Nephron progenitor cell (in vitro differentiated cells): ENCODE results near the gene MAFG.
"Not testable (repeated sequence)": the region's sequence is repeated elsewhere in the genome, so short reads cannot be mapped to it uniquely, and the experiment has no call there.

Experiments used
- DNase-seq: peaks from one replicate; pipeline ENCODE4 v3.0.0; 2021
- H3K27ac Mint-ChIP-seq: 2 replicates; pipeline ENCODE4 v1.8.0; 2021; ENCODE audit warnings: mild to moderate bottlenecking, moderate library complexity, mixed read lengths
- H3K27me3 Mint-ChIP-seq: 2 replicates; pipeline ENCODE4 v1.8.0; 2021; ENCODE audit warnings: mild to moderate bottlenecking, low read depth, mixed read lengths; ENCODE audit not compliant: poor library complexity
- H3K36me3 Mint-ChIP-seq: 2 replicates; pipeline ENCODE4 v1.8.0; 2021; ENCODE audit warnings: low read depth, mixed read lengths
- H3K4me1 Mint-ChIP-seq: 2 replicates; pipeline ENCODE4 v1.8.0; 2021; ENCODE audit warnings: mixed read lengths
- H3K4me3 Mint-ChIP-seq: 2 replicates; pipeline ENCODE4 v1.8.0; 2021; ENCODE audit warnings: mild to moderate bottlenecking, moderate library complexity, mixed read lengths
- H3K9me3 Mint-ChIP-seq: 2 replicates; pipeline ENCODE4 v1.8.0; 2021; ENCODE audit warnings: mild to moderate bottlenecking, moderate library complexity, mixed read lengths
- TF ChIP-seq, protein P1 (sequence below): fragments of 200-600 bp; sonication (generic); IDR thresholded peaks from 2 replicates; pipeline ENCODE4 v1.5.0; 2021; ENCODE audit warnings: antibody characterized with exemption

Gene MAFG

DNA sequence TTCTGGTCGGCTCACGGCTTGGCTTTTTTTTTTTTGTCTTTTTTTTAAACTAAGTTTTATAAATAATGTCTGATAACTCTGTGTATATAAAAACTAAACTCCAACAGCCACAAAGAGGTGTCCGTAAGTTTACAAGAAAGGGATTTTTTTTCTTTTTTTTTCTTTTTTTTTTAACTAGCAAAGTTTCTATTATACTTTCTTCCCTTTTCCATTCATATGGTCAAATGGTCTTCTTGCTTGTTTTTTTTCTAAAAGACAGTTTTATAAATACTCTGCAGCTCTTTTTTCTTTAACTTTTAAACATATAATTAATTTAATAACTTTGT, 6.0 kb downstream of the MAFG start:
- no peak overlapping the region for H3K4me3 Mint-ChIP-seq
- DNase-seq = no peak
- H3K27ac Mint-ChIP-seq = no peak overlapping the region
- no peaks in the 10 kb centered on the region for H3K9me3 Mint-ChIP-seq
- H3K36me3 Mint-ChIP-seq = peaks cover 6% of the 10 kb centered on the region
- TF ChIP-seq, protein P1, sequence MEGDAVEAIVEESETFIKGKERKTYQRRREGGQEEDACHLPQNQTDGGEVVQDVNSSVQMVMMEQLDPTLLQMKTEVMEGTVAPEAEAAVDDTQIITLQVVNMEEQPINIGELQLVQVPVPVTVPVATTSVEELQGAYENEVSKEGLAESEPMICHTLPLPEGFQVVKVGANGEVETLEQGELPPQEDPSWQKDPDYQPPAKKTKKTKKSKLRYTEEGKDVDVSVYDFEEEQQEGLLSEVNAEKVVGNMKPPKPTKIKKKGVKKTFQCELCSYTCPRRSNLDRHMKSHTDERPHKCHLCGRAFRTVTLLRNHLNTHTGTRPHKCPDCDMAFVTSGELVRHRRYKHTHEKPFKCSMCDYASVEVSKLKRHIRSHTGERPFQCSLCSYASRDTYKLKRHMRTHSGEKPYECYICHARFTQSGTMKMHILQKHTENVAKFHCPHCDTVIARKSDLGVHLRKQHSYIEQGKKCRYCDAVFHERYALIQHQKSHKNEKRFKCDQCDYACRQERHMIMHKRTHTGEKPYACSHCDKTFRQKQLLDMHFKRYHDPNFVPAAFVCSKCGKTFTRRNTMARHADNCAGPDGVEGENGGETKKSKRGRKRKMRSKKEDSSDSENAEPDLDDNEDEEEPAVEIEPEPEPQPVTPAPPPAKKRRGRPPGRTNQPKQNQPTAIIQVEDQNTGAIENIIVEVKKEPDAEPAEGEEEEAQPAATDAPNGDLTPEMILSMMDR = no peak
- peaks cover 4% of the 10 kb centered on the region for H3K27me3 Mint-ChIP-seq
- H3K4me1 Mint-ChIP-seq = peaks cover 62% of the 10 kb centered on the region

DNA sequence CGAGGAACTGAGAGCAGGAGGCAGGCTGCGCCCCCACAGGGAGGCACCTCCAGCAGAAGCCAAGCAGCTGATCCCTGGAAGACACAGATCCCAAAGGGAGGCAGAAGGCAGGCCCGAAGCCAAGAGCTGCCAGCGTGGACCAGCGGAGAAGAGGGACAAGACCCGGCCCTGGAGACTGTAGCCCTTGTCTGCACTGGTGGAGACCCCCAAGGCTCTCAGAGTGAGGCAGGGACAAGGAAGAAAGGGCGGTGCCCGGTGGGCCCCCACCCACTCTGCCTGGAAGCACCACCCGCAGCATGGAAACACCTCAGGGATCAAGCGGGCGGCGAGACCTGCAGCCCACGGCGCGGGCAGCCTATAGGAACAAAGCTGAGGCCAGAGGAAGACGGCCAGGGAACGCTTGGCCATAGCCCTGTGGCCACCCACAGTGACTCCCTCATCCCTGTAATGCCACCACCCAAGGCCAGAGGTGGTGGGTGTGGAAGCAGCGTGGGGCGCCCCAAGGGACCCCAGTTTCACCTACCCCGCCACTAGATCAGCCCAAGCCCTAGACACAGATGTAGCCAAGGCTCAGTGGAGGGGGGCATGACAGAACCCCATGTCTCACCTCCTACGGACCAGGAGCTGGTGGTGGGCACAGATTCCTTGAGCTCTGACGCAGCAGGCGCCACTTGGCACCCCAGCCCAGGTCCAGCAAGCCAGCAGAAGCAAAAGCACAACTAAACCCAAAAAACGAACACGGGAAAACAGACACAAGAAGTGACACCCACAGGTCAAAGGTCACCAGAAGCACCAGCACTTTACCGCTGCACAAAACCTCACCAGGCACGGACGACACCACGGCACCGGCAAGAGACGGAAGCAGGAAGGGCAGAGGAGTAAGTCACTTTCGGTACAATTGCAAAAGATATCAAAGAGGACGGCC, 6.7 kb downstream of the MAFG start:
- no peak for DNase-seq
- Mint-ChIP-seq H3K4me3 (peak overlapping the region; percentile 59), H3K4me1 (peaks cover 56% of the 10 kb centered on the region), H3K9me3 (no peaks in the 10 kb centered on the region), H3K27ac (no peak overlapping the region), H3K36me3 (peaks cover 6% of the 10 kb centered on the region), H3K27me3 (peaks cover 4% of the 10 kb centered on the region)
- TF ChIP-seq, protein P1 = no peak

DNA sequence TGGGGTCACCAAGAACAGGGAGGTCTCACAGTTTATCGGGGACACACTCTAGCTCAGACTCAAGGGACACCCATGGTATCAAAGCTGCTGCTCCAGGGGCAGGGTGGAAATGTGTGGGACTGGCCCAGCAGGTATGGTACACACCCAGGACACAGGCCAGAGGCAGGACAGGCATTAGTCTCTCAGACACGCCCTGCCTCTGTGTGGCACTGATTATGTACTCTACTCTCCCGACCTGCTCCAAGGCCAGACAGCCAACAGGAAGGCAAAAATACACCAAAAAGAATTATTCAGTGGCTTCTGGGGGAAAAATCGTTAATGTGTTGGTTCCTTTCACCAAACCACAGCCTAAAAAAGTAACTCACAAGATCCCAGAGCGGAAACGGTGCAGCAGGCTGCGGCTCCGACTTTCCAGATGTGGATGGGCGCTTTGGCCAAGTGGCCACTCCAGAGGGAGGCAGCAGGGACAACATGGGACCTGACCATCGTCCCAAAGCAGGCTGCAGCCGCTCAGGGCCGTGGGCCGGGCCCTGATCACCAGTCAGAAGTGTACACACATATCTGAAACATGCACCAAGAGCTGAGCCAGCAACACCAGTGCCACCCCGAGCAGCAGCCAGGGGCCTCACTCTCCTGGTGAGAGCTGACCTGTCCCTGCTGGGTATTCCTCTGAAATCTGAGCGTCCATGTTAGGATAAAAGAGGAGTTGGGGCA, 8.5 kb downstream of the MAFG start:
- DNase-seq = no peak
- peaks cover 41% of the 10 kb centered on the region for H3K4me1 Mint-ChIP-seq
- H3K27me3 Mint-ChIP-seq = peaks cover 4% of the 10 kb centered on the region
- H3K36me3 Mint-ChIP-seq = peaks cover 11% of the 10 kb centered on the region
- TF ChIP-seq, protein P1 = no peak
- peak overlapping the region; percentile 84 for H3K4me3 Mint-ChIP-seq
- H3K27ac Mint-ChIP-seq = peak overlapping the region; percentile 64
- H3K9me3 Mint-ChIP-seq = no peaks in the 10 kb centered on the region

DNA sequence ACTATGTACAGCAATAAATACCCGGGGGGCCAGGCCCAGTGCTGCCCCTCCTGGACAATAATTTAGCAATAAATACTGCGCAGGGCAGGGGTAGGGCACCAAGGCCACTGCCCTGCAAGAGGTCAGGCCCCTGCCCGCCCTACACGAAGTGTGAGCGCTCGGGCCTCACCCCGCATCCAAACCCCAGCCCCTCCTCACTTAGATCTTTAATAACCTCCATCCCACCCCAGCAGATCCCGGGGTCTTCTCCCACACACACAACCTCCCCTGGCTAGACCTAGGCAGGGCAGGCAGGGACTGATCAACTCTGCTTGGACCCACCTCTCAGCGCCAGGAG, 9.2 kb downstream of the MAFG start:
- not testable (repeated sequence) for H3K27ac Mint-ChIP-seq, H3K27me3 Mint-ChIP-seq, DNase-seq, H3K9me3 Mint-ChIP-seq
- Mint-ChIP-seq H3K4me1 (peaks cover 37% of the 10 kb centered on the region), H3K4me3 (peak overlapping the region; percentile 84), H3K36me3 (peaks cover 15% of the 10 kb centered on the region)

DNA sequence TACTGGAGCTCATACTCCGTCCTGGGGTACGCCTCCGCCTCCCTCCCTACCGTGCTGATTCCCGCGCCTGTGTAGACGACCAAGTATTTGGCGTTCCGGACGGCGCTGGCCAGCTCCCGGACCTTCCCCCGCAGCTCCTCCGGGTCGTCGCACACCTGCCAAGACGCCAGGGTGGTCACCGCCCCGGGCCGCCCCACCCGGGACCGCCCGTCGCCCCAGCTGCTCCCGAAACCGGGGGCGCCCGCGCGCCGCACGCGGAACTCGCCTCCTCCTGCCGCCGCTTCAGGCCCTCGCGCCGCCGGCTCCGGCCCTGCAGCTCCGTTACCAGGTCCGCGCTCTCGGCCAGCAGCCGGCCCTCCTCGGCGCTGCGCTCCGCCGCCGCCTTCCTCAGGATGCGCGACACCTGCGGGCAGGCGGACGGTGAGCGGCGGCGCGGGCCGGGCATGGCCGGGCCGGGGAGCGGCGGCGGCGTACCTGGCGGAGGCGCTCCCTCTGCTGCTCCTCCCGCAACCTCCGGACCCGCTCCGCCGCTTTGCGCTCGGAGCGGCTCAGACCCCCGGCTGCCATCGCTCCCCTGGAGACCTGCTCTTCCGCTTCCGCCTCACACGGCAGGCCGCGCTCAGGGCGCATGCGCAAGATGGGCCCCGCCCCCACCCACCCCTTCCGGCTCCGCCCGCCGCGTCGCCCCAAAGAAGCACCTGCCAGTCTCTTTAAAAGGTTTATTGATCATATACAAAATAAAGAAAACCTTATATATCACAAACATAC, 9.8 kb downstream of the MAFG start, which contains the start of gene SIRT7:
SIRT7 (minus strand) TSS at position 612 of the 768 bp plus-strand sequence; CDS start at position 567, 45 bp downstream.
- peak within 1 kb of the TSS; percentile 84 for H3K4me3 Mint-ChIP-seq
- no peaks in the 10 kb centered on the region for H3K9me3 Mint-ChIP-seq
- peak; percentile 85 for DNase-seq
- peaks cover 20% of the 10 kb centered on the region for H3K36me3 Mint-ChIP-seq
- H3K4me1 Mint-ChIP-seq = peaks cover 32% of the 10 kb centered on the region
- H3K27me3 Mint-ChIP-seq = peaks cover 4% of the 10 kb centered on the region
- peak within 1 kb of the TSS; percentile 64 for H3K27ac Mint-ChIP-seq
- TF ChIP-seq, protein P1 = no peak
